MM.1S (cell line): ENCODE measurements around the gene AQP3.

ENCODE experiments used
- DNase-seq: peaks from one replicate; pipeline ENCODE4 v3.0.0-alpha.2; 2015
- H2AFZ ChIP-seq: fragments of 300-600 bp; sonication (generic); 2 replicates; pipeline ENCODE4 v1.6.0; 2016; ENCODE audit warnings: antibody characterized with exemption, low read length
- H3F3A ChIP-seq: fragments of 300-600 bp; sonication (generic); 2 replicates; pipeline ENCODE4 v1.6.1; 2016; ENCODE audit warnings: mild to moderate bottlenecking, antibody characterized with exemption, low read length, moderate library complexity, mixed read lengths; ENCODE audit not compliant: insufficient read depth
- H3K27ac ChIP-seq: fragments of 300-600 bp; sonication (generic); 2 replicates; pipeline ENCODE4 v1.5.1; 2016; ENCODE audit warnings: mild to moderate bottlenecking, low read length
- H3K27me3 ChIP-seq: fragments of 300-600 bp; sonication (generic); replicated peaks from 2 replicates; pipeline ENCODE4 v1.6.0; 2016; ENCODE audit warnings: low read length; ENCODE audit not compliant: insufficient read depth
- H3K36me3 ChIP-seq: fragments of 300-600 bp; sonication (generic); replicated peaks from 2 replicates; pipeline ENCODE4 v1.6.1; 2016; ENCODE audit warnings: mild to moderate bottlenecking, low read length, mixed read lengths; ENCODE audit not compliant: insufficient read depth
- H3K4me1 ChIP-seq: fragments of 300-600 bp; sonication (generic); 2 replicates; pipeline ENCODE4 v1.6.1; 2016; ENCODE audit warnings: low read length, mixed read lengths
- H3K4me2 ChIP-seq: fragments of 300-600 bp; sonication (generic); 2 replicates; pipeline ENCODE4 v1.6.0; 2016; ENCODE audit warnings: low read depth, low read length
- H3K4me3 ChIP-seq: fragments of 300-600 bp; sonication (generic); 2 replicates; pipeline ENCODE4 v1.5.1; 2016; ENCODE audit warnings: low read length, mixed read lengths
- H3K79me2 ChIP-seq: fragments of 300-600 bp; sonication (generic); 2 replicates; pipeline ENCODE4 v1.6.1; 2016; ENCODE audit warnings: mixed run types, low read length, mixed read lengths
- H3K9ac ChIP-seq: fragments of 300-600 bp; sonication (generic); 2 replicates; pipeline ENCODE4 v1.6.1; 2016; ENCODE audit warnings: low read length, mixed read lengths
- H3K9me2 ChIP-seq: fragments of 300-600 bp; sonication (generic); replicated peaks from 2 replicates; pipeline ENCODE4 v1.6.1; 2016; ENCODE audit warnings: mild to moderate bottlenecking, low read length, mixed read lengths; ENCODE audit not compliant: insufficient read depth
- H3K9me3 ChIP-seq: fragments of 300-600 bp; sonication (generic); replicated peaks from 2 replicates; pipeline ENCODE4 v1.6.1; 2016; ENCODE audit warnings: mild to moderate bottlenecking, low read length, mixed read lengths; ENCODE audit not compliant: insufficient read depth
- H4K20me1 ChIP-seq: fragments of 300-600 bp; sonication (generic); 2 replicates; pipeline ENCODE4 v1.6.1; 2016; ENCODE audit warnings: mild to moderate bottlenecking, low read length, moderate library complexity, mixed read lengths; ENCODE audit not compliant: insufficient read depth
- EZH2 ChIP-seq: fragments of 300-600 bp; sonication (generic); optimal IDR thresholded peaks from 2 replicates; pipeline ENCODE3; 2017; ENCODE audit warnings: low read depth, mild to moderate bottlenecking, antibody characterized with exemption, low read length, mixed read lengths
- EZH2phosphoT487 ChIP-seq: fragments of 300-600 bp; sonication (generic); IDR thresholded peaks from 2 replicates; pipeline ENCODE4 v1.6.1; 2018; ENCODE audit warnings: antibody characterized with exemption, low read length
- TF ChIP-seq, protein P1 (sequence below): fragments of 300-600 bp; sonication (generic); IDR thresholded peaks from 2 replicates; pipeline ENCODE4 v1.5.1; 2016; ENCODE audit warnings: antibody characterized with exemption, low read length, mixed read lengths

The AQP3 gene

DNA sequence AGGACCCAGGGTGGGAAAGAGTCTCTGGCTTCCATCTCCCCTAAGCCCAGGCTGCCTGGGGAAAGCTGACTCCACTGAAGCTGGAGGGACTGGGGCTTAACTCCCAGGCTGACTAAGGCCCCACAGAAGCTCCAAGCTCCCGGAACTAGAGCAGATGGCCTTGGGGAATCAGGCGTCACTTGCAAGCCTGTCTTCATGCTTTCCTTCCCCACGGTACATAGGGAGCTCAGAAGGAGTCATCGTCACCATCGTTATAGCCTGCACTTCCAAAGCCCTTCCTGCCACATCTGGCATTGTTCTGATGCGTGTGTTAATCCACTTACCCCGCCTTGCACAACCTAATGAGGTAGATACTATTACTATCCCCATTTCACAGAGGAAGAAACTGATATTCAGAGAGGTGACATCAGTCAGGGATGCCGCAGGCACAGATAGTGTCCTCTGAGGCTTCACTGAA, 11.5 kb downstream of the AQP3 start:
- no peaks in the 10 kb centered on the region for H3F3A ChIP-seq
- H3K27ac ChIP-seq, result no peak overlapping the region
- no peak overlapping the region for H3K9ac ChIP-seq
- no peaks in the 10 kb centered on the region for H3K36me3 ChIP-seq
- no peaks in the 10 kb centered on the region for H3K27me3 ChIP-seq
- H3K79me2 ChIP-seq, result no peaks in the 10 kb centered on the region
- no peaks in the 10 kb centered on the region for H4K20me1 ChIP-seq
- H3K4me2 ChIP-seq, result no peak overlapping the region
- TF ChIP-seq, protein P1, sequence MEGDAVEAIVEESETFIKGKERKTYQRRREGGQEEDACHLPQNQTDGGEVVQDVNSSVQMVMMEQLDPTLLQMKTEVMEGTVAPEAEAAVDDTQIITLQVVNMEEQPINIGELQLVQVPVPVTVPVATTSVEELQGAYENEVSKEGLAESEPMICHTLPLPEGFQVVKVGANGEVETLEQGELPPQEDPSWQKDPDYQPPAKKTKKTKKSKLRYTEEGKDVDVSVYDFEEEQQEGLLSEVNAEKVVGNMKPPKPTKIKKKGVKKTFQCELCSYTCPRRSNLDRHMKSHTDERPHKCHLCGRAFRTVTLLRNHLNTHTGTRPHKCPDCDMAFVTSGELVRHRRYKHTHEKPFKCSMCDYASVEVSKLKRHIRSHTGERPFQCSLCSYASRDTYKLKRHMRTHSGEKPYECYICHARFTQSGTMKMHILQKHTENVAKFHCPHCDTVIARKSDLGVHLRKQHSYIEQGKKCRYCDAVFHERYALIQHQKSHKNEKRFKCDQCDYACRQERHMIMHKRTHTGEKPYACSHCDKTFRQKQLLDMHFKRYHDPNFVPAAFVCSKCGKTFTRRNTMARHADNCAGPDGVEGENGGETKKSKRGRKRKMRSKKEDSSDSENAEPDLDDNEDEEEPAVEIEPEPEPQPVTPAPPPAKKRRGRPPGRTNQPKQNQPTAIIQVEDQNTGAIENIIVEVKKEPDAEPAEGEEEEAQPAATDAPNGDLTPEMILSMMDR, result no peak
- no peak for TF ChIP-seq EZH2
- H3K9me2 ChIP-seq, result no peaks in the 10 kb centered on the region
- no peak overlapping the region for H3K4me3 ChIP-seq
- DNase-seq, result no peak
- H2AFZ ChIP-seq, result no peak overlapping the region
- H3K9me3 ChIP-seq, result no peaks in the 10 kb centered on the region
- H3K4me1 ChIP-seq, result no peaks in the 10 kb centered on the region

DNA sequence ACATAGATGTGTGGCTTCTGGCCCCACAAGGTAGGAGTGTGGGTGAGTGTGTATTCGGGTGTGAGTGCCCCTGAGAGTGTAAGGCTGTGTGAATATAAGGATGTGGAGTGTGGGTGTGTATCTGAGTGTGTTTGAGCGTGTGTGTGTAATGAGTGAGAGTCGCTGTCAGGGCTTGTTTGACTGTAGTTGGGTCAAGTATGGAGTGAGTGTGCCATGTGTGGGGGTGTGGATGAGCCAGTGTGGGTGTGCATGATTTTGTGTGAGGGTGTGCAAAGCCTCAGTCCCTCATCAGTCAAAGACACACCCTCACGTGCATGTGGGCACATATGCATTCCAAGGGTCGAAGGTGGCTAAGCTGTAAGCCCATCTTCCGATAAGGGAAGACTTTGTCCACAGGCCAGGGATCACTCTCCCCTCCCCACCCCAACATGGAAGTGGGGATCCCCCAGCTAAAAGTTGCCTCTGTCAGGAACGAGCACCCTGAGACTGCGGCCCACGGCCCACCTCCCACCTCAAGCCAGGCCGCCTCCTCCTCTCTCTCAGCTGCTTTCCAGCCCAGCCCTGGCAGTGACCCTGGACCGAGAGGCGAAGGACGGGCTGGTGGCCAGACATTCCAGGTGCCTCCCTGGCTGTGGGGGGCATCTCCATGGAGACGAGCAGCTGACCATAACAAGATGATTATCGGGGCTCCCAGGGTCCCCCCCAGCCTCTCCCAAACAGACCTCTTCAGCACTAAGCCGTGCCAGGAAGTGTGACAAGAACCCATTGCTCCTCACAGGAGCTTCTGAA, 12.9 kb downstream of the AQP3 start:
- H3K9me3 ChIP-seq, result no peaks in the 10 kb centered on the region
- DNase-seq, result no peak
- H3K9ac ChIP-seq, result no peak overlapping the region
- no peaks in the 10 kb centered on the region for H3K4me1 ChIP-seq
- no peaks in the 10 kb centered on the region for H3K36me3 ChIP-seq
- H3K27ac ChIP-seq, result no peak overlapping the region
- H3K27me3 ChIP-seq, result no peaks in the 10 kb centered on the region
- H3K4me3 ChIP-seq, result no peak overlapping the region
- H3K9me2 ChIP-seq, result no peaks in the 10 kb centered on the region
- H3F3A ChIP-seq, result no peaks in the 10 kb centered on the region
- no peak overlapping the region for H2AFZ ChIP-seq
- TF ChIP-seq, protein P1, result no peak
- TF ChIP-seq EZH2phosphoT487 (no peak), EZH2 (no peak)
- H4K20me1 ChIP-seq, result no peaks in the 10 kb centered on the region
- no peak overlapping the region for H3K4me2 ChIP-seq
- H3K79me2 ChIP-seq, result no peaks in the 10 kb centered on the region

DNA sequence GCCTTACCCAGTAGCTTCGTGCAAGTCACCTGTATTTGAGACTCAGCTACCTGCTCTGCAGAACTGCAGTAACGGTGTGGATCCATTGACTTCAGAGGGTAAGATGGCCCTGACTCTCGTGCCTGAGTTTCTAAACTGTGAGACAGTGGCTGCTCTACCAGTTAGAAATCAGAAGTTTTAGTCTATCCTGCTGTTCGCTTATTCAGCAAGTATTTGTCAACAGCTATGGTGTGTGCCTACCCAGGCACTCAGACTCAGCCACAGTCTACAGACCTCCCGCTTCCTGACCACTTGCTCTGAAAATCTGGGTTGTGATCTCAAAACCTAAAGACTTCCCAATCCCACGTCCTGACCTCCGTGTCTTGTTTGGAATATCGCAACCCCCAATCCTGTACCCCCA, 13.5 kb downstream of the AQP3 start:
- H2AFZ ChIP-seq, result no peak overlapping the region
- no peaks in the 10 kb centered on the region for H3K36me3 ChIP-seq
- no peak overlapping the region for H3K9ac ChIP-seq
- H3K27me3 ChIP-seq, result no peaks in the 10 kb centered on the region
- no peak for DNase-seq
- no peak overlapping the region for H3K4me3 ChIP-seq
- H3F3A ChIP-seq, result no peaks in the 10 kb centered on the region
- no peaks in the 10 kb centered on the region for H3K9me3 ChIP-seq
- no peaks in the 10 kb centered on the region for H3K79me2 ChIP-seq
- no peaks in the 10 kb centered on the region for H4K20me1 ChIP-seq
- H3K27ac ChIP-seq, result no peak overlapping the region
- H3K9me2 ChIP-seq, result no peaks in the 10 kb centered on the region
- TF ChIP-seq, protein P1, result no peak
- TF ChIP-seq EZH2phosphoT487 (no peak), EZH2 (no peak)
- H3K4me1 ChIP-seq, result no peaks in the 10 kb centered on the region
- no peak overlapping the region for H3K4me2 ChIP-seq
